ENCODE data around the gene TFAP2A.
A peak's percentile ranks its signal among the peaks of the same experiment; 100 is the strongest.

The TFAP2A gene

GRCh38 chr6:10420546-10421157 is 5.8 kb upstream of the TFAP2A start:
- no peak for DNase-seq
- no peaks in the 10 kb centered on the region for H3K9me3 Mint-ChIP-seq
- H3K4me3 Mint-ChIP-seq: no peak overlapping the region
- peaks cover 12% of the 10 kb centered on the region for H3K4me1 Mint-ChIP-seq (ENCODE audit: low read depth)
- no peak overlapping the region for H3K27ac Mint-ChIP-seq
- peaks cover 99% of the 10 kb centered on the region for H3K27me3 Mint-ChIP-seq
- H3K36me3 Mint-ChIP-seq (ENCODE audit: low read depth): no peaks in the 10 kb centered on the region

DNA sequence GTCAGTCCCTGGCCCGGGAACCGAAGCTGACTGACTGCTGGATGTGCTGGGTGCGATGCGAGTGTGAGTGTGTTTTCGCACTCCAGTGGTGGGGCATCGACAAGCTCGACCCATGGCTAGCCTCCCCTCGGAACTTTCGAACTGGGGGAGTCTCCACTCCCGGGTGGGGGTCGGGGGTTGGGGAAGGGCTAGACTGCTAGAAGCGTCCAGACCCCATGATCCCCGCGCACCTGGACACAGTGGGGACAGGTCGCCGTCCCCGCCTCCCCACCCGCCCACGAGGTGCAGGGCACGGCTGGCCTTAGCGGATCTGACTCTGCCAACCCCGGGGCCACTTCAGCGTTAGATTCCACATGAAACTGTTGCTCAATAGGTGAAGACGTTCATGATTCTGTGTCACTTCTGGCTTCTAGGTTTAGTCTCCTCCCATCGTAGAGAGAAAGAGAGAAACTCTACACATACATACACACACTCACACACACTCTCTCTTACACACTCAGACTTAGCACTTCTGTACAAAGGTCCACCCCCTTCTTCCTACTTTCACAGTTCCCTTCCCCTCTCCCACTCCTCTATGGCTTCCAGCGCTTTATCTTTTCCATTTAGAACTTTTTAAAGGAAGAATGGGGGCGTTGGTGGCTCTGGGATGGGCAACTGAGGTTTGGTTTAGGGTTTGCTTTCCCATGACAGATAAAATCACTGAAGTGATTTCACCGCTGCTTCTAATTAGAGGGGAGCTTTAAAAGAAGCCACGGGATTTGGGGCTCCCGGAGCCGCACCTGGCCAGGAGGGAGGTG is 5.1 kb upstream of the TFAP2A start:
- H3K27me3 Mint-ChIP-seq: peaks cover 99% of the 10 kb centered on the region
- no peak overlapping the region for H3K27ac Mint-ChIP-seq
- no peaks in the 10 kb centered on the region for H3K36me3 Mint-ChIP-seq (ENCODE audit: low read depth)
- H3K4me3 Mint-ChIP-seq: no peak overlapping the region
- no peaks in the 10 kb centered on the region for H3K9me3 Mint-ChIP-seq
- no peak for DNase-seq
- H3K4me1 Mint-ChIP-seq (ENCODE audit: low read depth): peaks cover 14% of the 10 kb centered on the region

- DNase-seq: no peak
- Mint-ChIP-seq H3K4me1 (ENCODE audit: low read depth) (peaks cover 20% of the 10 kb centered on the region), H3K36me3 (ENCODE audit: low read depth) (no peaks in the 10 kb centered on the region), H3K4me3 (no peak overlapping the region), H3K9me3 (no peaks in the 10 kb centered on the region), H3K27ac (no peak overlapping the region), H3K27me3 (peaks cover 99% of the 10 kb centered on the region)
Measured at GRCh38 chr6:10418862-10419748, 4.2 kb upstream of the TFAP2A start.

GRCh38 chr6:10418361-10418861 is 3.5 kb upstream of the TFAP2A start:
- no peak for DNase-seq
- peaks cover 27% of the 10 kb centered on the region for H3K4me1 Mint-ChIP-seq (ENCODE audit: low read depth)
- no peaks in the 10 kb centered on the region for H3K9me3 Mint-ChIP-seq
- peaks cover 99% of the 10 kb centered on the region for H3K27me3 Mint-ChIP-seq
- no peak overlapping the region for H3K27ac Mint-ChIP-seq
- H3K36me3 Mint-ChIP-seq (ENCODE audit: low read depth): no peaks in the 10 kb centered on the region
- H3K4me3 Mint-ChIP-seq: no peak overlapping the region

- H3K27ac Mint-ChIP-seq: no peak overlapping the region
- peaks cover 33% of the 10 kb centered on the region for H3K4me1 Mint-ChIP-seq (ENCODE audit: low read depth)
- no peak for DNase-seq
- no peaks in the 10 kb centered on the region for H3K9me3 Mint-ChIP-seq
- H3K27me3 Mint-ChIP-seq: peaks cover 97% of the 10 kb centered on the region
- H3K36me3 Mint-ChIP-seq (ENCODE audit: low read depth): no peaks in the 10 kb centered on the region
- H3K4me3 Mint-ChIP-seq: no peak overlapping the region
Measured at GRCh38 chr6:10417681-10418104, 2.8 kb upstream of the TFAP2A start.

GRCh38 chr6:10416863-10417641 is 2.2 kb upstream of the TFAP2A start:
- Mint-ChIP-seq H3K27me3 (peaks cover 93% of the 10 kb centered on the region), H3K4me3 (peak overlapping the region; percentile 36), H3K27ac (no peak overlapping the region), H3K36me3 (ENCODE audit: low read depth) (no peaks in the 10 kb centered on the region), H3K4me1 (ENCODE audit: low read depth) (peaks cover 34% of the 10 kb centered on the region), H3K9me3 (no peaks in the 10 kb centered on the region)
- DNase-seq: no peak

GRCh38 chr6:10416516-10416862 is 1.6 kb upstream of the TFAP2A start:
- Mint-ChIP-seq H3K27ac (no peak overlapping the region), H3K4me3 (no peak overlapping the region), H3K36me3 (ENCODE audit: low read depth) (peaks cover 3% of the 10 kb centered on the region), H3K4me1 (ENCODE audit: low read depth) (peaks cover 39% of the 10 kb centered on the region), H3K9me3 (no peaks in the 10 kb centered on the region), H3K27me3 (peaks cover 93% of the 10 kb centered on the region)
- DNase-seq: no peak

GRCh38 chr6:10415617-10416480 is 975 bp upstream of the TFAP2A start:
- no peak for DNase-seq
- Mint-ChIP-seq H3K27me3 (peaks cover 93% of the 10 kb centered on the region), H3K27ac (peak overlapping the region; percentile 67), H3K4me1 (ENCODE audit: low read depth) (peaks cover 44% of the 10 kb centered on the region), H3K4me3 (no peak overlapping the region), H3K36me3 (ENCODE audit: low read depth) (peaks cover 3% of the 10 kb centered on the region), H3K9me3 (no peaks in the 10 kb centered on the region)

DNA sequence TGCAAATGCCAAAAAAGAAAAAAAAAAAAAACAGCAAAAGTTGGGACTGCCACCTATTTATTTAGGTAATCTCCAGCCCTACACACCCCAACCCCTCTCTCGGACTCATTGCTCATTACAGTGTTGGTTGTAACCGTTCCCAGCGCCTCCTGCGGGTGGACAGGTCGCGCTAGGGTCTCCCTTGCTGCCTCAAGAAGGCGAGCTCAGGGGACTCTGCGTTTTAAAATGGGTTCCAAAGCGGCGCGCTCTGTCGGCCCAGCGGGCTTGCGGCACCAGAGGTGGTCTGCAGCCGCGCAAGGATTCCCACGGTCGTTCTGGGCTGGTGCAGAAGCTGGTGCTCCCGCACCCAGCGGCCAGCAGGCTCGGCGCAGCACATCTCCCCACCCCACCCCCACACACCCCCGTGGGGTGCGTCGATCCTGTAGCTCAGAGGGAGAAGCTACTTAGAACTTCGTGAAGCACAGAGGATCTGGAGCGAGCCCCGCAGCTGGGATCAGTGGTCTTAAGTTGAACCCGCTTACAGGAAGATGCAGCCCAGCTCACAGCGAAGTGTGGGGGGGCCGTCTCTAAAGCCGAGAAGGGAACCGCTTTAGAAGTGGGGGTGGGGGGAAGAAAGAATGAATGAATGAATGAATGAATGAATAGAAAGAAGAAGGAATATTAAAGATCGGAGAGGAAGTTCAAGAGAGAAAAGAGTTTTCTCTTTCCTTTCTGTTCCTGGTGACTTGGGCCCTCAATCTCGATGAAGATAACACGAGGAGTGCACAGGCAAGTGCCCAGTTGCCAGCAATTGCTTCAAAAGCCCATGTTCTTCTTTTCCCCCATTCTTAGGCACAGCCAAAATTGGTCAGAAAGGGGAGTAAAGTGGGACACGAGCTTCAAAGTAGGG is 780 bp downstream of the TFAP2A start:
- H3K36me3 Mint-ChIP-seq (ENCODE audit: low read depth): peaks cover 7% of the 10 kb centered on the region
- H3K27ac Mint-ChIP-seq: peak overlapping the region; percentile 14
- H3K4me1 Mint-ChIP-seq (ENCODE audit: low read depth): peaks cover 44% of the 10 kb centered on the region
- peak overlapping the region; percentile 76 for H3K4me3 Mint-ChIP-seq
- peaks cover 93% of the 10 kb centered on the region for H3K27me3 Mint-ChIP-seq
- H3K9me3 Mint-ChIP-seq: peaks cover 14% of the 10 kb centered on the region
- DNase-seq: no peak

- peak overlapping the region; percentile 63 for H3K27ac Mint-ChIP-seq
- H3K27me3 Mint-ChIP-seq: peaks cover 94% of the 10 kb centered on the region
- peaks cover 14% of the 10 kb centered on the region for H3K9me3 Mint-ChIP-seq
- H3K4me3 Mint-ChIP-seq: peak overlapping the region; percentile 76
- peaks cover 44% of the 10 kb centered on the region for H3K4me1 Mint-ChIP-seq (ENCODE audit: low read depth)
- H3K36me3 Mint-ChIP-seq (ENCODE audit: low read depth): peaks cover 7% of the 10 kb centered on the region
- no peak for DNase-seq
Measured at GRCh38 chr6:10413262-10413849, 1.5 kb downstream of the TFAP2A start.

- no peak for DNase-seq
- peak overlapping the region; percentile 63 for H3K27ac Mint-ChIP-seq
- peaks cover 44% of the 10 kb centered on the region for H3K4me1 Mint-ChIP-seq (ENCODE audit: low read depth)
Measured at GRCh38 chr6:10412461-10413261, 2.2 kb downstream of the TFAP2A start.

More at GRCh38 chr6:10412461-10413261, 2.2 kb downstream of the TFAP2A start:
- H3K4me3 Mint-ChIP-seq: peak overlapping the region; percentile 84
- H3K36me3 Mint-ChIP-seq (ENCODE audit: low read depth): peaks cover 7% of the 10 kb centered on the region
- peaks cover 94% of the 10 kb centered on the region for H3K27me3 Mint-ChIP-seq
- peaks cover 17% of the 10 kb centered on the region for H3K9me3 Mint-ChIP-seq
